OCI-M1 (cell line): ENCODE data around the gene ZKSCAN5.
"Not testable (repeated sequence)": the region's sequence is repeated elsewhere in the genome, so short reads cannot be mapped to it uniquely, and the experiment has no call there.

Source experiments
- DNase-seq: peaks from one replicate; lab custom pipeline; 2025; lab: John Stamatoyannopoulos, UW

ZKSCAN5 gene

GRCh38 chr7:99497766-99498545 is 6.5 kb upstream of the ZKSCAN5 start:
- DNase-seq, result peak; percentile 85

GRCh38 chr7:99498546-99498944 is 5.9 kb upstream of the ZKSCAN5 start:
- DNase-seq, result peak; percentile 49

- peak; percentile 65 for DNase-seq
Measured at GRCh38 chr7:99499371-99499720, 5.1 kb upstream of the ZKSCAN5 start.

- peak; percentile 98 for DNase-seq
Measured at GRCh38 chr7:99499721-99500636, 4.5 kb upstream of the ZKSCAN5 start, which contains the start of gene ZNF394. TSS of gene ZNF394 (minus strand) at chr7:99500281. CDS start at chr7:99500093, 188 bp downstream.

GRCh38 chr7:99500637-99501009 is 3.8 kb upstream of the ZKSCAN5 start:
- no peak for DNase-seq

- DNase-seq, result peak; percentile 37
Measured at GRCh38 chr7:99501236-99501635, 3.2 kb upstream of the ZKSCAN5 start.

GRCh38 chr7:99504281-99504602 is 220 bp upstream of the ZKSCAN5 start:
- no peak for DNase-seq

GRCh38 chr7:99505324-99505662 is 831 bp downstream of the ZKSCAN5 start:
- no peak for DNase-seq

GRCh38 chr7:99514050-99514449 is 9.6 kb downstream of the ZKSCAN5 start:
- DNase-seq, result no peak

GRCh38 chr7:99521399-99521798 is 16.9 kb downstream of the ZKSCAN5 start:
- DNase-seq, result no peak

GRCh38 chr7:99525713-99526440 is 21.4 kb downstream of the ZKSCAN5 start:
- DNase-seq, result peak; percentile 63

- peak; percentile 25 for DNase-seq
Measured at GRCh38 chr7:99531354-99531765, 26.9 kb downstream of the ZKSCAN5 start.

- DNase-seq, result no peak
Measured at GRCh38 chr7:99535667-99536066, 31.2 kb downstream of the ZKSCAN5 start.

GRCh38 chr7:99539213-99539811 is 34.9 kb downstream of the ZKSCAN5 start:
- peak; percentile 64 for DNase-seq

- DNase-seq, result no peak
Measured at GRCh38 chr7:99540542-99540941, 36.1 kb downstream of the ZKSCAN5 start.

- no peak for DNase-seq
Measured at GRCh38 chr7:99541212-99541611, 36.8 kb downstream of the ZKSCAN5 start.

GRCh38 chr7:99543081-99543671 is 38.7 kb downstream of the ZKSCAN5 start:
- DNase-seq, result no peak

GRCh38 chr7:99543916-99544315 is 39.5 kb downstream of the ZKSCAN5 start:
- DNase-seq, result no peak

GRCh38 chr7:99545308-99545707 is 40.8 kb downstream of the ZKSCAN5 start:
- DNase-seq, result peak; percentile 52

- DNase-seq, result not testable (repeated sequence)
Measured at GRCh38 chr7:99549545-99549944, 45.1 kb downstream of the ZKSCAN5 start.

- no peak for DNase-seq
Measured at GRCh38 chr7:99551334-99551733, 46.9 kb downstream of the ZKSCAN5 start.
